Measurements from ENCODE around the gene PDZD4.

PDZD4 gene

DNA sequence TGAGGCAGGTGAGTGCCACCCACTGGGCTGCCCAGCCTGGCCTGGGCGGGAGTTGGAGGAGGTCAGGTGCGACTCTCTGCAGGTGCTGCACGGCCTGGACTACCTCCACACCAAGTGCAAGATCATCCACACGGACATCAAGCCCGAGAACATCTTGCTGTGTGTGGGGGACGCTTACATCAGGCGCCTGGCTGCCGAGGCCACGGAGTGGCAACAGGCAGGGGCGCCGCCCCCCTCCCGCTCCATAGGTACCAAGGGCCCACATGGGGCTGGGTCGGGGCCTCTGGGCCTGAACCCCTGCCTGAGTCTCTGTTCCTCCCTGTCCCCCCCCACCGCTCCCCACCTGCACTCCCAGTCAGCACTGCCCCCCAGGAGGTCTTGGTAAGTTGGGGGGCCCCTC lies 47.5 kb downstream of the PDZD4 start:
- DNase-seq (ENCODE audit: low spot score): no peak

DNA sequence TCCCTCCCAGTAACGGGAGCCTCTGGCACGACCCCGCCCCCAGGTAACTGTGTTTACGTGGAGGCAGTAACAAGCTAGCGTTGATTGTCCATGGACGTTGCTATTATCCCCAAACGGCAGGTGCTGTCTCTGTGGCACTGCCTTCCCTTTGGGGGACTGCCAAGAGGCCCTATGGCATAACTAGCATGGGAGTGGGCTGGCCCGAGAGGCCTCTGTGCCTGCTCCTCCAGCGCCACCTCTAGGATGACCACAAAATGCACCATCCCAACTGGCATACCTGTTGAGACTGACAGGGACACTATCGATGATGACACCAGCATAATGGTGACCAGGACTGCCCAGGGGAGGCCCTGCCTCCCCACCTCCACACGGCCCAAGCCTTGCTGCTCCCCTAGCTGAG lies 48.0 kb downstream of the PDZD4 start:
- DNase-seq (ENCODE audit: low spot score): no peak

- DNase-seq (ENCODE audit: low spot score): no peak
Measured at GRCh38 chrX:153781428-153782047, 48.8 kb downstream of the PDZD4 start.

DNA sequence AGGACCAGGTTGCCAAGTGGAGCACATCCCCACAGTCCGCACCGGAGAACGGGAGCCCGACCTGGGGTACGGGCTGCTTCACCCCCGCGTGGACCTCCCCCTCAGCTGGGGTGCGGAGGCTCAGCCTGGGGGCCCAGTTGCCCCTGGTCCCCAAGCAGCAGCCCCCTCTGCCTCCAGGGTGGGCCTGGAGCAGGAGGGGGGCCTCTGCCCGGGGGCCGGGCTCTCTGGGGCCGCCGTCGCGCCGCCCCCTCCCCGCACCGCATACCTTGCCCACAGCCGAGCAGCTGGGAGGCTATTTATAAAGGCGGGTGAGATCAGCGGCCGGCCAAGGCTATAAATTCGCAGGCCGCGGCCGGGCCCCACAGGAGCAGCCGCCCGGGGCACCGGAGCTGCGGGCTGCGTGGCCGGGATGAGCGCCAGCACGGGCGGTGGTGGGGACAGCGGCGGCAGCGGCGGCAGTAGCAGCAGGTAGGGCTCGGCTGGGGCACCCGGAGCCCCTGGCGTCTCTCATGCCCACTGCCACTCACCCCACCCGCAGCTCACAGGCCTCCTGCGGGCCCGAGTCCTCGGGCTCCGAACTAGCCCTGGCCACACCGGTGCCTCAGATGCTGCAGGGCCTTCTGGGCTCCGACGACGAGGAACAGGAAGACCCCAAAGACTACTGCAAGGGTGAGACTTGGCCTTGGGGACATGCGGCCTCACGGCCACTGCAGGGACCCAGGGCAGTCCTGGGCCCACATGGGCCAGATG lies 49.5 kb downstream of the PDZD4 start, which contains the start of gene SRPK3:
TSS of gene SRPK3 (plus strand) at position 364 of the 750 bp plus-strand sequence. CDS start at position 410, 46 bp downstream.
- DNase-seq (ENCODE audit: low spot score): no peak

- no peak for DNase-seq (ENCODE audit: low spot score)
Measured at GRCh38 chrX:153779891-153780677, 50.3 kb downstream of the PDZD4 start.

DNA sequence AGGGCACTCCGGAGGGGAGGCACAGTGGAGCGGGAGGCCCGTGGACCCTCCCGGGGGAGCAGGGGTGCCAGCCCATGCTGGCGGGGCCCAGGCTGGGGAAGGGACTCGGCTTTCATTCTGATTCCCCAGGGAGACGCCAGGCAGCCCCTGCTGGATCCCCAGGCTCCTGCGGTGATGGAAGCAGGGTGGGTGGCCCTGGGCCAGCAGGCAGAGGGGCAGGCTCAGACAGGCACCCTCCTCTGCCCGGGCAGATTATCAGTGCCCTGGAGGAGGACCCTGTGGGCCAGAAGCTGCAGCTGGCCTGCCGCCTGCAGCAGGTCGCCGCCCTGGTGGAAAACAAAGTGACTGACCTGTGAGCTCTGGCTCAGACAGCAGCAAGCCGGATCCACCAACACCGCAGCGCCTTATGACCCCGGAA lies 51.7 kb downstream of the PDZD4 start:
- DNase-seq (ENCODE audit: low spot score): no peak

DNA sequence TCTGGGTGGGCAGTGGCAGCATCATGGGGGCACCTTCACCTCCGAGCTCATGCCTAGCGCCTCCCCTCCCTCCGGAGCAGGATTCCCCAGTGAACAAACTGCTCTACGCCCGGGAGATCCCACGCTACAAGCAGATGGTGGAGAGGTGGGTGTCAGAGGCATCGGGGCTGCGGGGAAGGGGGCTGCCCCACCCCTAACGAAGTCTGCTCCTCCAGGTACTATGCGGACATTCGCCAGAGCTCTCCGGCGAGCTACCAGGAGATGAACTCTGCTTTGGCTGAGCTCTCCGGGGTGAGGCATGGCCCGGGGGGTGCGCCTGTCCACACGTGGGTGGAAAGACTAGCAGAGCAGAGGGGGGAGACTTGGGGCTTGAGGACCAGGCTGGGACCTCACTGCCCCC lies 52.2 kb downstream of the PDZD4 start:
- DNase-seq (ENCODE audit: low spot score): no peak

- no peak for DNase-seq (ENCODE audit: low spot score)
Measured at GRCh38 chrX:153777261-153778090, 52.9 kb downstream of the PDZD4 start.

DNA sequence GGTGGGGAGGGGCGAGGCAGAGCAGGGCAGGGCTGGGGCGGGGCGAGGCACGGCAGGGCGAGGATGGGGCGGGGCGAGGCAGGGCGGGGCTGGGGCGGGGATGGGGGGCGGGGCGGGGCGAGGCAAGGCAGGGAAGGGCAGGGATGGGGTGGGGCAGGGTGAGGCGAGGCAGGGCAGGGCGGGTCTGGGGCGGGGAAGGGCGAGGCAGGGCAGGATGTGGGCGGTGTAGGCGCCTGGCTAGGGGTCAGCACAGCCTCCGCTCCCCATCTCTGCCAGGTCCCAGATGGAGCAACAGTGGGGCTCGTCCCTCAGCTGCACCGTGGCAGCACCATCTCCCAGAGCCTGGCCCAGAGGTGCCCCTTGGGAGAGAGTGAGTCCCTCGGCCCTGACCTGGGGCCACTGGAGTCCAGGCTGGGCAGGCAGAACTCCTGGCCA lies 53.7 kb downstream of the PDZD4 start:
- DNase-seq (ENCODE audit: low spot score): peak; percentile 28

DNA sequence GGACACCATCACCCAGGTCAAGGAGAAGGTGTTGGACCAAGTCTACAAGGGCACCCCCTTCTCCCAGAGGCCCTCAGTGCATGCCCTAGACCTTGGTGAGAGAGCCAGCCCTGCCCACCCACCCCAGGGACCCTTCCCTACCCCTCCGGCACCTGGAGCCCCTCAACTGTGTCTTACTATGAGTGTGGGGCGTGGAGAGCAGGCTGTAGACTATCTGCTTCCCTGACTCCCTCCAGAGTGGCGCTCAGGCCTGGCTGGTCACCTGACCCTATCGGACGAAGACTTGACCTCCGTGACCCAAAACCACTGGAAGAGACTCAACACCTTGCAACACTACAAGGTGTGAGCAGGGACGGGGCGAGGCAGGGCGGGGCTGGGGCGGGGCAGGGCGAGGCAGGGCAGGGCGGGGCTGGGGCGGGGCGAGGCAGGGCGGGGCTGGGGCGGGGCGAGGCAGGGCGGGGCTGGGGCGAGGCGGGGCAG lies 54.2 kb downstream of the PDZD4 start:
- peak; percentile 22 for DNase-seq (ENCODE audit: low spot score)

GRCh38 chrX:153775293-153776119 lies 54.8 kb downstream of the PDZD4 start:
- no peak for DNase-seq (ENCODE audit: low spot score)

DNA sequence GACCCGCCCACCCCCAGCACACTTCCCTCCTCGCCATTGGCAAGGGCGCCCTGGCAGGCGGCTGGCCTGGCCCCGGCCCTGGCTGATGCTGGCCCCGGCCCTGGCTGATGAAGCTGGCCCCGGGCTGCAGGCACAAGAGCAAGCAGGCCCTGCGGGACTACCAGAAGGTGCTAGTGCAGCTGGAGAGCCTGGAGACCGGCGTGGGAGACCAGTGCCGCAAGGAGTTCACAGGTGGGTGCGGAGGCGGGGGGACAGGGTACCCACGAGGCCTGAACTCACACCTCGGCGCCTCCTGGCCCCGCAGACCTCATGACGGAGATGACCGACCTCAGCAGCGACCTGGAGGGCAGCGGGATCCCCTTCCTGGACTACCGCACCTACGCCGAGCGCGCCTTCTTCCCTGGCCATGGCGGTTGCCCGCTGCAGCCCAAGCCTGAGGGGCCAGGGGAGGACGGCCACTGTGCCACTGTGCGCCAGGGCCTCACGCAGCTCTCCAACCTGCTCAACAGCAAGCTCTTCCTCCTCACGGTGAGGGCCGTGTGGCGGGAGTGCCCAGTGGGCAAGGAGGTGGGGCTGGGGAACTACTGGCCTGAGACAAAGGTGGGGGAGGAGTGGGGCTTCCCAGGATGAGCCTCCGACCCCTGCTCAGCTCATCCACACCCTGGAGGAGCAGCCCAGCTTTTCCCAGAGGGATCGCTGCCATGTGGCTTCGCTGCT lies 55.6 kb downstream of the PDZD4 start:
- DNase-seq (ENCODE audit: low spot score): no peak

DNA sequence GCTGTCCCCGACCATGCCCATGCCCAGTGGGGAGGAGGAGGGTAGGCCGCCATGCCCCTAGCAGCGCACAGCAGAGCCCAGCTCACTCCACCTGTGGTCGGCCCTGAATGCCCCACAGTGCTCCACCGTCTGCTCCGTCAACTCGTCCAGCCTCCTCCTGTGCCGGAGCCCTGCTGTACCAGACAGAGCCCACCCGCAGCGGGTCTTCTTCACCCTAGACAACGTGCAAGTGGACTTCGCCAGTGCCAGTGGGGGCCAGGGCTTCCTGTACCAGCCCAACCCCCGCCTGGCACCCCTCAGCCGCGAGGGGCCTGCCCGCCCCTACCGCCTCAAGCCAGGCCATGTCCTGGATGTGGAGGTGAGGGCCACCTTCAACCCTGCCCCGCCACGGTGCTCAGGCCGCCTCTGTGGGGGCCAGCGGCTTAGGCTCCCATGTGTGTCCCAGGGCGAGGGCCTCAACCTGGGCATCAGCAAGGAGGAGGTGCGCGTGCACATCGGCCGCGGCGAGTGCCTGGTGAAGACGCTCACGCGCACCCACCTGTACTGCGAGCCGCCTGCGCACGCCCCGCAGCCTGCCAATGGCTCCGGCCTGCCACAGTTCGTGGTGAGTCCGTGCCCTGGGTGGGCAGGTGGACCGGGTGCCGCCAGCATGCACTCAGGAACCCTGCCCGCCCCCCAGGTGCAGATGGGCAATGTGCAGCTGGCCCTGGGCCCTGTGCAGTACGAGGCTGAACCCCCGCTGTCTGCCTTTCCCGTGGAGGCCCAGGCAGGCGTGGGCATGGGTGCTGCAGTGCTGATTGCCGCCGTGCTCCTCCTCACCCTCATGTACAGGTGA lies 56.4 kb downstream of the PDZD4 start:
- no peak for DNase-seq (ENCODE audit: low spot score)

GRCh38 chrX:153773218-153773611 lies 57.1 kb downstream of the PDZD4 start:
- no peak for DNase-seq (ENCODE audit: low spot score)

DNA sequence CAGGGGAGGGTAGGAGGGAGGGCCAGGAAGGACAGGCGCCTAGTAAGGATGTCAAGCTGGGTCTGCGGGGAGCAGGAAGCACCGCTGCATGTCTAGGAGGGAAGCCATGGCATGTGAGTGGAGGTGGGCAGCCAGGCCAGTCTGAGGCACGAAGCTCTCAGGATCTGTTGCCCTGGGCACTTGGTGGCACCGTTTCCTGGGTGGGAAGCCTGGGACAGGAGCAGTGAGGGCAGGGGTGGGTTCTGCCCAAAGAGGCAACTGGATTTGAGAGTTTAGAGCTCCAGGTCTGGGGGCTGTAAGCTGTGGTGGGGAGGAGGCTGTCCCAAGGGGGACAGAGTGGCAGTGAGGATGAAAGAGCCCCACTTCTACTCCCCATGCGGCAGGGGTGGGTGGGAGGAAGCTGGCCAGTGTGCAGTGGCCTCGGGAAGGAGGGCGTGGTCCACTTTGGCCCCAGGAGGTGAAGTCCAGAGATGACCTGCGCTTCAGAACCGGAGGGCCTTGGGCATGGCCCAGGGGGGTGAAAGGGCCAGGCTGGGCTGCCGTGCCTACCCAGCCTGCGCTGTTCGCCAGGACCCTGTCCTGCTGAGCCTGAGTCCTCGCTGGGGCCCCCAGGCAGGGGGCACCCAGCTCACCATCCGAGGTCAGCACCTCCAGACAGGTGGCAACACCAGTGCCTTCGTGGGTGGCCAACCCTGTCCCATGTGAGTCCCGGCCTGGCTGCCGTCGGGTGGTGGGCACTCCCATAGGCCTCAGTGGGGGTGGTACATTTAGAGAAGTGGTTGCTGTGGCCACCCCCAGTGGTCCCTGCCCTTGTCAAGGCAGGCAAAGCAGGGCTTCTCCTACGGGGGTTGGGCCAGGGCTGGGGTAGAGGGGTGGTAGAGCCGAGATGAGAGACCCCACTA lies 57.8 kb downstream of the PDZD4 start:
- DNase-seq (ENCODE audit: low spot score): no peak

GRCh38 chrX:153771415-153772315 lies 58.7 kb downstream of the PDZD4 start:
- no peak for DNase-seq (ENCODE audit: low spot score)
